K562 (cell line): ENCODE data around the gene CDH6.

Source experiments
- TBL1XR1 ChIP-seq, 2 experiments: IDR thresholded peaks; 2 replicates each; pipeline ENCODE4 v1.6.1; 2012; ENCODE audit warnings: improper control_type of control experiment in 2 of 2, low read length in 2 of 2, mild to moderate bottlenecking in 1 of 2
- THRA ChIP-seq: fragments of 450-650 bp; IDR thresholded peaks from 2 replicates; pipeline ENCODE4 v1.6.1; 2017; ENCODE audit warnings: mild to moderate bottlenecking, moderate library complexity
- ZNF780A ChIP-seq: fragments of 250-450 bp; sonication (Bioruptor Pico); IDR thresholded peaks from 2 replicates; pipeline ENCODE4 v1.5.0; 2021; ENCODE audit warnings: mild to moderate bottlenecking

DNA sequence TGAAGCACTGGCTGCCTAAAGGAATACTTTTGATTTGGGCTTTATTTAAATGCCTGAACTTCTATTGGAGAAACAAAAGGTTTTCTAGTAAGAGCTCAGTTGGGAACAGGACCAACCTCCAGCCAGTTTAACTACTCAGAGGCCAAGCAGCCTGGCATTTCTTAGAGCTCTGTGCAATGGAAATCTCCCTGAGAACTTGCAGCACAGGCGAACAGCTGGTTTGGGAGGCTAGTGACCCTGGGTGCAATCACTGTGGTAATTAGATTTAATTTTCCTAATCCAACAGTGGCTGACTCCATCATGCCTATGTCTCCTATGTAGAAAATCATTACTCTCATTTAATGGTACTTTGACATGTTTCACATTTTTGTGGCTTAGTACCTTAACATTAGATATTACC lies 1.0 kb upstream of the CDH6 start:
- TF ChIP-seq THRA (no peak), ZNF780A (CRISPR knock-in tag) (no peak), TBL1XR1 (IDR thresholded peaks at IDR 0.05; ENCODE audit: low read length in 2 of 2) (no peak)
